KOPT-K1 (cell line): ENCODE data around the gene CD84.
"Not testable (repeated sequence)": the region's sequence is repeated elsewhere in the genome, so short reads cannot be mapped to it uniquely, and the experiment has no call there.

Experiments used
- H3K27ac ChIP-seq: fragments of 200-600 bp; sonication (generic); 2 replicates; pipeline ENCODE4 v1.5.1; 2016; ENCODE audit warnings: antibody characterized with exemption, mild to moderate bottlenecking, low read depth, low read length; ENCODE audit not compliant: poor library complexity, severe bottlenecking
- H3K36me3 ChIP-seq: fragments of 200-600 bp; sonication (generic); 2 replicates; pipeline ENCODE4 v1.5.1; 2017; ENCODE audit warnings: antibody characterized with exemption, mild to moderate bottlenecking, low read length, moderate library complexity; ENCODE audit not compliant: insufficient read depth
- H3K9me3 ChIP-seq: fragments of 200-600 bp; sonication (generic); 2 replicates; pipeline ENCODE4 v1.5.1; 2017; ENCODE audit warnings: antibody characterized with exemption, low read length, mild to moderate bottlenecking; ENCODE audit not compliant: insufficient read depth, poor library complexity, severe bottlenecking

Gene CD84

DNA sequence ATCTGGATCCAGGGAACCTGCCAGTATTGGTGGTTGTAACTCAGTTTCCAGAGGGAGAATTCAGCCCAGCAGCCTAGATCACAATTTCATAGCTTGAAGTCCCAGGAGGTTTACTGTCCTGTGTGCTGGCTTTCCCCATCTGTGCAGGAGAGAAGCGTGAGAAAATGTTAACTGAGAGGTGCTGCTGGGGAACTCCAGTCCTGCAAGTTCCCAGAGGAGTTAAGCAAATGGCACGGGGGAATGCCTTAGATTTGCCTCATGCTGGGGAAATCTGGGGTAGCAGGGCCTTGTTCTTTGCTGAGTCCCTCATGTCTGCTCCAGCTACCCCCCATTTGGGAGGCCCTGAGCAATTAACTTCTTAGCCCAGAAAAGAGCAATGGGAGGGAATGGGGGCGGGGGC lies 31.1 kb downstream of the CD84 start:
- H3K27ac ChIP-seq, result no peak overlapping the region
- peaks cover 54% of the 10 kb centered on the region for H3K36me3 ChIP-seq
- H3K9me3 ChIP-seq, result no peaks in the 10 kb centered on the region

DNA sequence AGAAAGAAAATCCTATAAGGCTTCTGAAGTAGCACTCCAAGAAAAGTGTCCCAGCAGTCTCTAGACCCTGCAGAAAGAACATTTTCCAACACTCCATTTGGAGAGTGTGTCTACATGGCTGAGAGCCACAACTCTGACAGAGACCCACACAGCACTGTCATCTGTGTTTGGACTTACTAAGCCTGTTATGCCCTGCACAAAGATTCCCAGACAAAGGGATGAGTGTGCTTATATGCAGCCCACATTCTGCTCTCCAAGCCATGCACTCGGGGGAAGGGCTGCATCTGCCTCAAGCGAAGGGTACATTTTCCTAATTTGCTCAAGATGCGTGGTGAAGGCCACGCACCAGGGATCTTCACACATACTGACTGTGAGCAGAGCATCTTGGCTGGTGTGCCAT lies 31.9 kb downstream of the CD84 start:
- Histone ChIP-seq H3K27ac (peak overlapping the region; percentile 2), H3K36me3 (peaks cover 46% of the 10 kb centered on the region)

DNA sequence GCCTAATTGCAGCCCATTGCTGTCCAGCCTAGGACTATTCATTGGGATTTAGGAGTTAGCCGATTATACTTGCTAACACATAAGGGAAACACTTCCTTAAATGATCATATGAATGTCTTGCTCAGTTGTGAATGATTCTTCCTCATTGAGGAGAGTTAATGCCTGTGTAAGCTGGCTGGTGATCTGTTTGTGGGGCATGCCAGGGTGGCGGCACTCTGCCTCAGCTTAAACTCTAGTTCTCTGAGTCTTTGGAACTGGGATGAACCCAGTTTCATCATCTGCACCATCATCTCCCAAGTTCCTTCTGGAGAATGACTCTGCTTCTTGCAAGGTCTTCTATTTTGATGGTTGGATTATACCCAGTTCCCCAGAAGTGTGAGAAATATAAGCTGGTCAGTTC lies 32.4 kb downstream of the CD84 start:
- Histone ChIP-seq H3K9me3 (no peaks in the 10 kb centered on the region), H3K27ac (peak overlapping the region; percentile 2), H3K36me3 (peaks cover 41% of the 10 kb centered on the region)

More for the DNA sequence above, 31.9 kb downstream of the CD84 start:
- no peaks in the 10 kb centered on the region for H3K9me3 ChIP-seq

DNA sequence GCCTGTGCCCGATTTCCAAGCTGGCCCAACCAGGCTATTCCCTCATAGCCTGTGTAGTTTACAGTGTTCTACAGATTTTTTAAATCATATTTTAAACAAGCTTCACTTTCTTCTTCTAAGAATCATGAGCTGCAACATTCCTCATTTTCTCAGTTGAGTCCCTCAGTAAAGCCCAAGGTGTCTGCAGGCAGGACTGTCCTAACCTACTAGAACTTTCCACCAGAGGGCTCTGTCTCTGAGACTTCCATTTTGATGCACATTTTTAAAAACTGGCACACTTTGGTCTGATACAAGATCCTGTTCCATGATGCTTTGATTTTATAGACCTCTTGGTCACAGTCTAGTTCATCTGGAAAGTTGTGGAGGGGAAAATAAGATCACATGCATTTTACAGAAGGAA lies 34.6 kb downstream of the CD84 start:
- Histone ChIP-seq H3K9me3 (no peaks in the 10 kb centered on the region), H3K27ac (peak overlapping the region; percentile 48), H3K36me3 (peaks cover 18% of the 10 kb centered on the region; the same call in 1 of the 2 replicates)

DNA sequence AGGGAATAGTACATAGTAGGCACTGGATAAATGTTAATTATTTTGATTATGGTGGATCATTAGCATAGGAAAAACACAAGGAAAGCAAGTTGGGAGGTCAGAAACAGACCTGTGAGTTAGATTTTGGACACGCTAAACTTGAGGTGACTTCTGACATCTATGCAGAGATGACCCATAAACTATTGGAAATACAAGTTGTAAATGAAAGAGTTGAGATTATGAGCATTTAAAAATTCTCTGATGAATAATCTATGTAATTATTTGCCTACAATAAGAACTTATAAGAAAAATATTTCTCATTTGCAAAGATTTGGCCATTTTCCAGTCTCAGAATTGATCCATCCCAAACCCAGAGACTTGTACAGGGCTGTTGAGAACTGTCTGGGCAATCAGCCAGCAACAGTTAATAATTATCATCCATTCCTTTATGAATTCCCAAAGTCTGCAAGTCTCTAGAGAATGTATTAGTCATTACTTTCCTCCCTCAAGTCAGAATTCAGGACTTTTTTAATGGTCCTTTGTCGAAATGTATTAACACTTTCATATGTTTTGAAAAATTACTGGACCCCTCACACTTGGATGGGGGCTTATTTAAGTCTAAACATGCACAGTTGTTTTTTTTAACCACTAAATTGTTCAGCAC lies 36.9 kb downstream of the CD84 start:
- H3K27ac ChIP-seq, result peak overlapping the region; percentile 97
- peaks cover 2% of the 10 kb centered on the region; the same call in 1 of the 2 replicates for H3K36me3 ChIP-seq
- H3K9me3 ChIP-seq, result no peaks in the 10 kb centered on the region

DNA sequence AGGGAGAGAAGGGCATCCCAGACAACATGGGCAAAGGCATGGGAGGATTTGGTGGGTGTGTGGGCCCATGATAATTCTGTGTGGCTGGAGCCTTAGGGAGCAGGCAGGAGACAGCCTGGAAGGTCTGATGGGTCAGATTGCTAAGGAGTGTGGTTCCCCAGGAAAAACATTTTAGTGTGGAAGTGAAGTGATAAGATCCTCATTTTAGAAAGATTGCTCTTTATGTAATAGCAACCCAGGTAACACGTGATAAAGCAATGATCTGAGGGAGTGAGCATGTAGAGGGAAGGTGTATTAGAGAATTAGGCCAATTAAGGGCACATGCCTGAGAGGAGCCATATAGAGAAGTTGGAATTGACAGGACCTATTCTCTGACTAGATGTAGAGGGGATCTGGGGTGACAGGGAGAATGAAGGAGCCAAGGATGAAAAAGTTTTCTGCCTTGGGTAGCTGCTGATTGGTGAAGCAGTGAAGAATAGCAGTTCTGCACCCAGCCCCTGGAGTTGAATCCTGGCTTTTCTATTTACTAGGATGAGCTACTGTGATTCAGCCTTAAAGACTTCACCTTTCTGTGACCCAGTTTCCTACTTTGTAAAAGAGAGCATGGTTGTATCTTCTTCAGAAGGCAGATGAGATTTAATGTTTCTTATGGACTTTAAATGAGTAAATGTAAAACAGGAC lies 37.5 kb downstream of the CD84 start:
- Histone ChIP-seq H3K9me3 (peaks cover 5% of the 10 kb centered on the region), H3K36me3 (no peaks in the 10 kb centered on the region), H3K27ac (peak overlapping the region; percentile 97)

DNA sequence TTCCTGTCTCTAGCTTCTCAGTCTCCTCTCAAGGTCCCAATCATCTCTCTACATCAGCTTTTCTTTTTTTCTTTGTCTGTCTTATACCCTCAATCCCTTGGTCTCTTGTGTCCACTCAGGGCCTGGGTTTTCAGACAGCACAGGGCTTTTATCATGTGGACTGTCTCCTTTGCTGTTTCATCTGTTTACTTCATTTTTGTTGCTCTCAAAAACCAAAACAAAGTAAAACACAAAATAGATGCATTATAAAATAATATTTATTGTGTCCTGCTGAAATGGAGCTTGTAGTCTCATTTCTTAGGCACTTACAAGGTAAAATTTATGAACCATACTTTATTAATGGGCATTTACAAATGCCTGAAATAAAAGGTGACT lies 38.5 kb downstream of the CD84 start:
- Histone ChIP-seq H3K9me3 (peaks cover 14% of the 10 kb centered on the region), H3K27ac (peak overlapping the region; percentile 97), H3K36me3 (no peaks in the 10 kb centered on the region)

DNA sequence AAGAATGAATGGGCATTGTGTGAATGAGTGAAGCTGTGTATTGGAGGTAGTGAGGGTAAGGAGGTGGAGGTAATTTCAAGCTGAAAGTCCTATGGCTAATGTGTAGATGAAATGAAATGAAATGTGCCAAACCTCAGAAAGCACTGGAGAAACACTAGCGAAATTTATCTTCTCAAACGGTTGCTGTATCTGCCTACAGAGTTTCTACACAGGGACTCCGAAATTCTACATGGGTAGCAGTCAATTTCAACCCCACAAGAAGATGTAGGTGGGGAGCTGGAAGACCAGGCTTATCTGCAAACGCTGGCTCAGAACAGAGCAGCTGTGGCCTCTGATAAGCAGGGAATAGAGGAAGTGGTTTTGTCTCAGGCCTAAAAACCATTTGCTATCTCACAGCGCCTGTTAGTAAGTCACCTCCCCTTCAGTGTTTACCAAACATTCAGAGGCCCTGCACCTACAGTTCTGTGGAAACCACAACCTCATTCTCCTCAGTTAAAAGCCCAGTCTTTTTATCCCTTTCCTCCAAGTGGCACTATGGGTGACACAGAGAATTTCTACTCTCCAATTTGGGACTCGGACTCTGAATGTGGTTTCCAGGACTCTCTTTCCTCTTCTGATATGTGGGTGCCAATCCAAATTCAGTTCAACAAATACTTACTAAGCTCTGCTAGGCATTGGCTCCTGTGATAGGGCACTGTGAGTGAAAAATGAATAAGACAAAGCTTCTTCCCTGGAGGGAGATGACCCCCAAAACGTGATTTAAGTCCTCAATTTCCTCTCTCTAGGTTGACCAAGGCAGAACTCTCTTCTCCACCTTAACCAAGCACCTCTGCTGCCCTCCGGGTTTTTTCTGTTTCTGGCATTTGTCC lies 39.1 kb downstream of the CD84 start:
- Histone ChIP-seq H3K27ac (peak overlapping the region; percentile 97), H3K36me3 (no peaks in the 10 kb centered on the region), H3K9me3 (peaks cover 20% of the 10 kb centered on the region)

DNA sequence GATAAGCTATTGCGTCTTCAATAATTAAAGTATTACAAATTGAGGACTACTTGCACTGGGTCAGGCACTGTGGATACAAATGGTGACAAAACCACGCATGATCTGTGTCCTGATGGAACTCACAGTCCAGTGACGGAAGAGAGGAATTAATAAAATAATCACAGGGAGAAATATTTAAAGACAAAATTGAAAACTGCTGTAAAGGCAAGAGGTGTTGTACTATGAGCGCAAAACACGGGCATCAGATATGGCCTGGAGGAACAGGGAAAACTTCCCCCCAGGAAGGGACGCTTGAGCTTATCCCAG lies 39.7 kb downstream of the CD84 start:
- peak overlapping the region; percentile 97 for H3K27ac ChIP-seq
- no peaks in the 10 kb centered on the region for H3K36me3 ChIP-seq
- H3K9me3 ChIP-seq, result peaks cover 26% of the 10 kb centered on the region

DNA sequence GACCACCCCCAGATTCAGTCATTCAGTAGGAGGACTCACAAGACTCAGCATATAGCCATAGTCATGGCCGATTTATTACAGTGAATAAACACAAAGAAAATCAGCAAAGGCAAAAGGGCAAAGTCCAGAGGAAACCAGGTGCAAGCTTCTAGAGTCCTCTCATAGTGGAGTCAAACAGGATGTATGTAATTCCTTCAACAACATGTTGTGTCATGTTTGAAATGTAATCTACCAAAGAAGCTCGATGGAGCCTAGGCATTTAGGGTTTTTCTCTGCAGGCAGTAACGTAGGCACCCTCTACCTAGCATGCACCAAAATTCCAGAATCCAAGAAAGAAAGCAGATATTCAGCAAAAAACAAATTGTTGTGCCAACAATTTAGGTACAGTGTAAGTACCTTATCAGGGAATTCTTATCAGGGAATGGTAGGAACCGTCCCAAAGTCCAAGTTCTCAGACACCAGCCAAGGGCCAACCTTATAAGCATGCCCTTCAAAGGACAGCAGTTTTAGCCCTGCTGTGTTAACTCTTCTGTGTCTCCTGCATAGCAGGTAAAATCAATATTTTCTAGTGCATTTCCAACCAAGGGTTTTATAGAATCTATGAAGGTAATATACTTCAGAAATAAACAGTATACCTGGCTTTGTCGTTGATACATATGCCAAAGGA lies 40.2 kb downstream of the CD84 start:
- peak overlapping the region; percentile 97 for H3K27ac ChIP-seq
- H3K36me3 ChIP-seq, result no peaks in the 10 kb centered on the region
- peaks cover 31% of the 10 kb centered on the region for H3K9me3 ChIP-seq

DNA sequence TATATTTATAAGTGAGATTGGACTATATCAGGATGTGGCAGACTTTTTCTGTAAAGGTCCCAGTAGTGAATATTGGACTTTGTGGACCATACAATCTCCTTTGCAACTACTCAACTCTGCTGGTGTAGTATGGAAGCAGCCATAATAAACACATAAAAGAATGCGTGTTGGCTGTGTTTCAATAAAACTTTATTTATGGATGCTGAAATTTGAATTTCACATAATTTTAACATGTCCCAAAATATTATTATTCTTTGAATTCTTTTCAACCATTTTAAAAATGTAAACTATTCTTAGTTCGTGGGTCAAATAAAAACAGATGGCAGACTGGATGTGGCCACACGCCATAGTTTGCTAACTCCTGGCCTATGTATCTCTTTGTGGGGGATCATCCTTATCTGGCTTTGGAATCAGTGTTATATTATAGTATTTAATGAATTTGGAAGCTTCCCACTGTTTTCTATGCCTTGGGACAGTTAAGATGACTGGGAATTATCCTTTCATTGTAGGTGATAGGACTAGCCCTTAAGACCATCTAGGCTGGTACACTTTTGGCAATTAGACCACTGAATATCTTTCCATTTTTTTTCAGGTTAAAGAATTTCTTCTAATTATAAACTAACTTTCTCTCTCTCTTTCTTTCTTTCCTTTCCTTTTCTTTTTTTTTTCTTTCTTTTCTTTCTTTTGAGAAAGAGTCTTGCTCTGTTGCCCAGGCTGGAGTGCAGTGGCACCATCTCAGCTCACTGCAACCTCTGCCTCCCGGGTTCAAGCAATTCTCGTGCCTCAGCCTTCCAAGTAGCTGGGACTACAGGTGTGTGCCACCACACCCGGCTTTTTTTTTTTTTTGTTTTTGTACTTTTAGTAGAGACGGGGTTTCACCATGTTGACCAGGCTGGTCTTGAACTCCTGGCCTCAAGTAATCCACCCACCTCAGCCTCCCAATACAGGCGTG lies 41.3 kb downstream of the CD84 start:
- Histone ChIP-seq H3K27ac (peak overlapping the region; percentile 97), H3K36me3 (no peaks in the 10 kb centered on the region), H3K9me3 (peaks cover 40% of the 10 kb centered on the region)

DNA sequence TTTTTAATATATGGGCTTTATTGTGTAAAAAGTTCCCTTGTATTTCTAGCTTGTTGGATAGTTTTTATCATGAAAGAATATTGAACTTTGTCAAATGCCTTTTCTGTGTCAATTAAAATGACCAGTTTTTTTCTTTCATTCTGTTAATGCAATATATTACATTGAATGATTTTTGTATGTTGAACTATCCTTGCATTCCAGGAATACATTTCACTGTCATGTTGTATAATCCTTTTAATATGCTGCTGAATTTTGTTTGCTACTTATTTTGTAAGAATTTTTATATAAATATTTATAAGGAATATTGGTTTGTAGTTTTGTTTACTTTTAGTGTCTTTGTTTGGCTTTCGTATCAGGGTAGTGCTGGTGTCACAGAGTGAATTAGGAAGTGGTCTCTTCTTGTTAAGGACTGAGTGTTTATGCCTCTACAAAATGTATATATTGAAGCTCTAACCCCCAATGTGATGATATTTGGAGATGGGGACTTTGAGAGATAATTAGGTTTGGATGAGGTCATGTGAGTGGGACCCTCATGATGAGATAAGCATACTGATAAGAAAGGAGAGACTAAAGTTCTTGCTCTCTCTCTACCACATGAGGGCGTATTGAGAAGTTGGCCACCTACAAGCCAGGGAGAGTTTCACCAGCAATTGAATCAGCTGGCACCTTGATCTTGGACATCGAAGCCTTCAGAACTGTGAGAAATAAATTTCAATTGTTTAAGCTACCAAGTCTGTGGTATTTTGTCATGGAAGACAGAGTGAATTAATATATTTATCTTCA lies 44.3 kb downstream of the CD84 start:
- Histone ChIP-seq H3K36me3 (no peaks in the 10 kb centered on the region), H3K9me3 (peaks cover 59% of the 10 kb centered on the region), H3K27ac (no peak overlapping the region)

DNA sequence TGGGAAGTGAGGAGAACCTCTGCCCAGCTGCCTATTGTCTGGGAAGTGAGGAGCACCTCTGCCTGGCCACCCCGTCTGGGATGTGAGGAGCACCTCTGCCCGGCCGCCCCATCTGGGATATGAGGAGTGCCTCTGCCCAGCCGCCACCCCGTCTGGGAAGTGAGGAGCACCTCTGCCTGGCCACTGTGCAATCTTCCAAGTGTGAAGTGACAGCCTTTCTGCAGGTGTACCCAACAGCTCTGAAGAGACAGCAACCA lies 46.8 kb downstream of the CD84 start:
- H3K36me3 ChIP-seq, H3K27ac ChIP-seq: not testable (repeated sequence)
- peaks cover 59% of the 10 kb centered on the region for H3K9me3 ChIP-seq
